Activated T-helper 2 cell treated with anti-CD3 and anti-CD28 coated beads, Interferon-gamma antibody, Interleukin-2, Interleukin-4, amounts not matched to agents 10 μg/mL and 5 μg/mL and 100 μg/mL, durations not matched to agents 14 hours and 24 hours and 36 hours (primary cell): ENCODE measurements around the gene HERC6. TPM values are rescaled to one million over a fixed set of nuclear protein-coding genes. Genes with fewer than 3 reads are reported as not detected.
A peak's percentile ranks its signal among the peaks of the same experiment; 100 is the strongest.
"Not testable (repeated sequence)": the region's sequence is repeated elsewhere in the genome, so short reads cannot be mapped to it uniquely, and the experiment has no call there.

ENCODE experiments used
- DNase-seq: peaks from one replicate; pipeline ENCODE4 v3.0.0; 2021; ENCODE audit warnings: low spot score
- H3K27ac Mint-ChIP-seq: one replicate; pipeline ENCODE4 v1.8.0; 2021; ENCODE audit warnings: mixed read lengths
- H3K27me3 Mint-ChIP-seq: one replicate; pipeline ENCODE4 v1.8.0; 2021; ENCODE audit warnings: low read depth, mixed read lengths
- H3K36me3 Mint-ChIP-seq: one replicate; pipeline ENCODE4 v1.8.0; 2021; ENCODE audit warnings: low read depth, mixed read lengths
- H3K4me1 Mint-ChIP-seq: one replicate; pipeline ENCODE4 v1.8.0; 2021; ENCODE audit warnings: low read depth, mixed read lengths
- H3K4me3 Mint-ChIP-seq: one replicate; pipeline ENCODE4 v1.8.0; 2021; ENCODE audit warnings: low read depth, mild to moderate bottlenecking, moderate library complexity, mixed read lengths
- H3K9me3 Mint-ChIP-seq: one replicate; pipeline ENCODE4 v1.8.0; 2021; ENCODE audit warnings: mixed read lengths
- intact Hi-C: fragments of 100-400 bp; cut with micrococcal nuclease; formaldehyde crosslinking; loops from one replicate; pipeline ENCODE4 v1.15.1; 2023
- total RNA-seq: library from RNA; stranded (reverse); gene quantifications from 2 replicates; pipeline ENCODE4 v1.2.3, GENCODE V29; 2022

HERC6 gene
- total RNA-seq, result 3.3 and 3.7 TPM in 2 replicates

DNA sequence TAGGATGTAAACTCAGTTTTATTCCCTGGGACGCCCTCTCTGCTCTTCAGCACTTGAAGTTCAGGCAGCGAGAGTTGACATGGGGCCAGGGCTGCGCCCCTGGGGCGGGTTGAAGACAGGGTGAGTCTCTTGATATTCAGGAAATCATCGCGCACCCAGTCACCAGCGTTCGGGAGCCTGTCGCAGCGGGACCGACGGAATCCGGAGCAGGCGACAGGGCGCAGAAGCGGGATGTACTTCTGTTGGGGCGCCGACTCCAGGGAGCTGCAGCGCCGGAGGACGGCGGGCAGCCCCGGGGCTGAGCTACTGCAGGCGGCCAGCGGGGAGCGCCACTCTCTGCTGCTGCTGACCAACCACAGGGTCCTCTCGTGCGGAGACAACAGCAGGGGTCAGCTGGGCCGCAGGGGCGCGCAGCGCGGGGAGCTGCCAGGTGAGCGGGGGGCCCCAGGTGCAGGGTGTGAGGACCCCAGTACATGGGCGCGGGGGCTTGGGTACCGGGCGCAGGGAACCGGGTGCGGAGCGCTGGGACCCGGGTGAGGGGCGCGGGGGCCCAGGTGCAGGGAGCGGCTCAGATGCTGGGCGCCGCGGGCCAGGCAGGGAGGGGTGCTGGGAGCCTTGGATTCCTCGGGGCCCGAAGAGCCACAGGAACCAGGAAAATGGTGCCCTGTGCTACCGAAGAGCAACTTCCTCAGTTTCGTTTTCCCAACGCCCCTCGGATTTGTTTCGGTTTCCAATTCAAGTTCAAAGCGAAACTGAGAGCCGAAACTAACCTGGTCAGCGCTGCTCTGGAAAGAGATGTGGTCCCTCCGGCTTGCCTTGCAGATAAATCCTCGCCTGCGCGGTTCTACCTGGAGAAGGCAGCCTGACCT lies at the start of gene HERC6:
Gene HERC6 (plus strand): TSS at position 162 of the 869 bp plus-strand sequence. CDS start 70 bp downstream, at position 232.
- peaks cover 32% of the 10 kb centered on the region for H3K4me1 Mint-ChIP-seq
- peaks cover 10% of the 10 kb centered on the region for H3K9me3 Mint-ChIP-seq
- H3K36me3 Mint-ChIP-seq, result peaks cover 17% of the 10 kb centered on the region
- peak within 1 kb of the TSS; percentile 83 for H3K4me3 Mint-ChIP-seq
- H3K27me3 Mint-ChIP-seq, result no peaks in the 10 kb centered on the region
- intact Hi-C loops, result loop anchor here (1.0 to 10.0 kb wide), 4 partner anchors 58 to 374 kb away; partner anchors contain the start of genes PKD2, PPM1K and PYURF
- peak within 1 kb of the TSS; percentile 71 for H3K27ac Mint-ChIP-seq
- DNase-seq, result peak; percentile 83

- no peak for DNase-seq
- Mint-ChIP-seq H3K4me3 (no peak overlapping the region), H3K4me1 (peaks cover 9% of the 10 kb centered on the region), H3K9me3 (no peaks in the 10 kb centered on the region), H3K36me3 (no peaks in the 10 kb centered on the region), H3K27ac (no peak overlapping the region), H3K27me3 (peaks cover 5% of the 10 kb centered on the region)
- intact Hi-C loops, result no loop called here
Observed at GRCh38 chr4:88333741-88334405, 44.8 kb upstream of the HERC6 start.

DNA sequence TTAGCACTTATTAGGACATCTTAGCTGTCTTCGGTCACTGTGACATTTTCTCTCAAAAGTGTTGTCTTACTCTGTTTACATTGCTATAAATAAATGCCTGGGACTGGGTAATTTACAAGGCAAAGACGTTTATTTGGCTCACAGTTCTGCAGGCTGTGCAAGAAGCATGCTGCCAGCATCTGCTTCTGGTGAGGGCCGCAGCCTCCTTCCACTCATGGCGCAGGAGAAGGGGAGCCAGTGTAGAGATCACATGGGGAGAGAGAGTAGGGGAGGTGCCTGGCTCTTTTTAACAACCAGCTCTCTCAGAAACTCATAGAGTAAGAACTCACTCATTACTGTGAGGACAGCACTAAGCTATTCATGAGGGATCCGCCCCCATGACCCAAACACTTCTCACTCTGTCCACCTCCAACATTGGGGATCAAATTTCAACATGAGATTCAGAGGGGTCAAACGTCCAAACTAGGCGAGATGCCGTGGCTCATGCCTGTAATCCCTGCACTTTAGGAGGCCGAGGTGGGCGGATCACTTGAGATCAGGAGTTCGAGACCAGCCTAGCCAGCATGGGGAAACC lies 43.5 kb upstream of the HERC6 start:
- H3K4me3 Mint-ChIP-seq, result no peak overlapping the region
- no peaks in the 10 kb centered on the region for H3K36me3 Mint-ChIP-seq
- intact Hi-C loops, result no loop called here
- H3K4me1 Mint-ChIP-seq, result peaks cover 9% of the 10 kb centered on the region
- no peak overlapping the region for H3K27ac Mint-ChIP-seq
- DNase-seq, result no peak
- H3K27me3 Mint-ChIP-seq, result peaks cover 5% of the 10 kb centered on the region
- no peaks in the 10 kb centered on the region for H3K9me3 Mint-ChIP-seq

DNA sequence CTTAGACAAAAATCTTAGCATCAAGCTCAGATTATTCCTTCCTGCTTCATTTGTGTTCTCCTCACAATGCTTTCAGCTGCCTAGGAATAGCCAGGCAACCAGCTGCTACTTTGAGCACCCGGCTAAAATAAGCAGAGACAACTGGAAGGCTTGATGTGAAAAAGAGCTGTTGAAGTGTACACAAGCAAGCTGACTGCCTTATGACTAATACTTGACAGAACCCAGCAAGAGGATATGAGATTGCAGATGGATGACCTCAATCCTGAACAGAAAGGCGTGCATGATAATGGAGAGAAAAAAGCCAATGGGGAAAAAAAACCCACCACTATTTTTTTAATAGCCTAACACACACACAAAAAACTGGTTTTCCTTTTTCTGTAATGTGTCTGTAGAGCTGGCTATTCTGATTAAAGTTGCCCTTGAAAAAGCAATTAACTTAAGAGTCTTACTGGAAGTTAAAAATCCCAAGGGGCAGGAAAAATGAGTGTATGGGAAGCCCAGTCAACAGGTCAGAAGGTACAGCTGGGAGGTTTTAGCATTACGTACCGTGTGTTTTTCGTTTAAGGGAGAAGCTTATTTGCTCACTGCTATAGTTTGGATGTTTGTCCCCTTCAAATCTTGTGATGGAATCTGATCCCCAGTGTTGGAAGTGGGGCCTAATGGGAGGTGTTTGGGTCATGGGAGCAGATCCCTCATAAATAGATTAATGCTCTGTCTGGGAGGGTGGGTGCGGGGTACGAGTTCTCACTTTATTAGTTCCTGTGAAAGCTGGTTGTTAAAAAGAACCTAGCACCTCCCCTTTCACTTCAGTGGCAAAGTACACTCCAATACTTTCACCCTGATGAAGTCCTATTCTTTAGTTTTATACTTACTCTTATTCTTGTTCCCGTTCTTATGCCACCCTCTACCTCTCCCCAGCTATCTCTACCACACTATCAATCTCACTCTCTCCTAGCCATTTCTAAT lies 37.1 kb upstream of the HERC6 start:
- no peaks in the 10 kb centered on the region for H3K36me3 Mint-ChIP-seq
- no peak for DNase-seq
- no peaks in the 10 kb centered on the region for H3K4me1 Mint-ChIP-seq
- no peaks in the 10 kb centered on the region for H3K27me3 Mint-ChIP-seq
- H3K27ac Mint-ChIP-seq, result no peak overlapping the region
- no peaks in the 10 kb centered on the region for H3K9me3 Mint-ChIP-seq
- H3K4me3 Mint-ChIP-seq, result no peak overlapping the region
- intact Hi-C loops, result no loop called here

DNA sequence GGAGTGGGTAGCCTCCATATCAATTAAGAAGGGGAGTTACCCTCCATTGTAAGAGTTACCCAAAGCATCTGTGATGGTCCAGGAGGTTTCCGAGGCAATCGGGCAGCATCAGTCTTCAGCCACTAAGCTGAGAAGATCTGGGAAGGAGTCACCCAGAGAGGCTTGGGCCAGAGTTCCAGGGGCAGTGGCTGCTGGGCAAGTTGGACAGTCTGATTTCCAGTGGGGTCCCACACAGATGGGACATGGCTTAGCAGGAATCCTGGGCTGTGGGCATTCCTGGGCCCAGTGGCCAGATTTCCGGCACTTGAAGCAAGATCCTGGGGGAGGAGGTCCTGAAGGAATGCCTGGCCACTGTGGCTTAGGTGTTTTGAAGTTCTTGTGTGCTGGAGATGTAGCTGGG lies 31.8 kb upstream of the HERC6 start:
- DNase-seq, H3K27ac Mint-ChIP-seq, H3K4me1 Mint-ChIP-seq, H3K27me3 Mint-ChIP-seq, H3K9me3 Mint-ChIP-seq, H3K4me3 Mint-ChIP-seq, H3K36me3 Mint-ChIP-seq, intact Hi-C loops: not testable (repeated sequence)

DNA sequence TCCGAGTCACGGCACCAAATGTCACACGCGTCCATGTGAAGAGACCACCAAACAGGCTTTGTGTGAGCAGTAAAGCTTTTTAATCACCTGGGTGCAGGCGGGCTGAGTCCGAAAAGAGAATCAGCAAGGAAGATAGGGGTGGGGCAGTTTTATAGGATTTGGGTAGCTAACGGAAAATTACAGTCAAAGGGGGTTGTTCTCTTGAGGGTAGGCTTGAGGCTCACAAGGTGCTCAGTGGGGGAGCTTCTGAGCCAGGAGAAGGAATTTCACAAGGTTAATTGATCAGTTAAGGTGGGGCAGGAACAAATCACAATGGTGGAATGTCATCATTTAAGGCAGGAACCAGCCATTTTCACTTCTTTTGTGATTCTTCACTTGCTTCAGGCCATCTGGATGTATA lies 29.9 kb upstream of the HERC6 start:
- DNase-seq, H3K9me3 Mint-ChIP-seq, intact Hi-C loops, H3K36me3 Mint-ChIP-seq, H3K4me3 Mint-ChIP-seq, H3K4me1 Mint-ChIP-seq, H3K27me3 Mint-ChIP-seq, H3K27ac Mint-ChIP-seq: not testable (repeated sequence)

GRCh38 chr4:88350786-88351185 lies 27.9 kb upstream of the HERC6 start:
- H3K27me3 Mint-ChIP-seq, result peaks cover 2% of the 10 kb centered on the region
- H3K4me1 Mint-ChIP-seq, result no peaks in the 10 kb centered on the region
- no peaks in the 10 kb centered on the region for H3K36me3 Mint-ChIP-seq
- H3K9me3 Mint-ChIP-seq, result peaks cover 5% of the 10 kb centered on the region
- intact Hi-C loops, result no loop called here
- H3K4me3 Mint-ChIP-seq, result no peak overlapping the region
- H3K27ac Mint-ChIP-seq, result no peak overlapping the region
- no peak for DNase-seq

DNA sequence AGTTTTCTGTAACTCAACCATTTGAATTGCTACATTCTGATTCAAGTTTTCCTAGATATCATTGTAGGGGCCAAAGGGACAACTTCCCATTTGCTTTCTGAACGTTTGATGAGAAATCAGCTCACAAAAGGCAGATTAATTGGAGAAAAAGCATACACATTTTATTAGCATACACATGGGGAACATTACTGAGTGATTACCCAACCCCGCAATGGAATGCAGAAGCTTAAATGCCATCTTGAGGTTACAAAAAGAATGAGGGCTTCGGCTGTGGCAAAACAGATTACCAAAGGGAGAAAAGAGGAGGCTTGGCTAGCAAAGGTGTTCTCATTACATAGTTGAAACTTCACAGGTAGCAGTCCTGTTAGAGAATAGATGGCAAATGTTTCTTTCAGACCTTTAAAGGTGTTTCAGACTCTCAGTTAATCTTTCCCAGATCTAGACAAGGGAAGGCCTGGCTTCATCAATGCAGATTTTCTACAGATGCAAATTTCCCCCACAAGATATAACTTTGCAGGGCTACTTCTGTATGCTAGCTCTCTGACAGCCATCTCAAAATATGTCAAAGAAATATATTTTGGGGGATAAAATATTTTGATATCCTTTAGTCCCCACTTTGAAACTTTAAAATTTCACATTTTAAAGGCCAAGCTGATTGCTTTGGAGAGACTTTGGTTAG lies 26.5 kb upstream of the HERC6 start:
- H3K9me3 Mint-ChIP-seq, result peaks cover 5% of the 10 kb centered on the region
- H3K4me1 Mint-ChIP-seq, result no peaks in the 10 kb centered on the region
- no peaks in the 10 kb centered on the region for H3K36me3 Mint-ChIP-seq
- H3K27me3 Mint-ChIP-seq, result peaks cover 2% of the 10 kb centered on the region
- no peak overlapping the region for H3K27ac Mint-ChIP-seq
- H3K4me3 Mint-ChIP-seq, result no peak overlapping the region
- intact Hi-C loops, result no loop called here
- no peak for DNase-seq

DNA sequence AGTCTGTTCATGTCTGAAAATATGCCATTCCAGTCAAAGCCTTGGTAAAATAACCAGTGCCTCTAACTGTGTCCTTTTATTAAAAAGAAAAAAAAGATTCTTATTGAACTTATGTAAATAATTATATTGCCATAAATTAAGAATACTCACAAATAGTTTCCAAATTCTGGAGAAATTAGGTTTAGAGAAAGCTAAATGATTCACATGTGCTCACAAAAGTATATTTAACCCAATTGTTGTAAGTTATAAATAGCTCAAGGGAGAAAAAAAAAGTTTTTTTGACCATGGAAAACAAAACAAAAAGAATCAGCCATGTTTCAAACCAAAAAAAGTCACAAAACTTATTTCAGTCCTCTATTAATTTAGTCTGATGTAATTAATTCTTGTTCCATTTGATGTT lies 25.3 kb upstream of the HERC6 start:
- Mint-ChIP-seq H3K36me3 (no peaks in the 10 kb centered on the region), H3K27ac (no peak overlapping the region), H3K9me3 (peaks cover 5% of the 10 kb centered on the region), H3K27me3 (peaks cover 2% of the 10 kb centered on the region), H3K4me1 (no peaks in the 10 kb centered on the region), H3K4me3 (no peak overlapping the region)
- no peak for DNase-seq
- intact Hi-C loops, result no loop called here

DNA sequence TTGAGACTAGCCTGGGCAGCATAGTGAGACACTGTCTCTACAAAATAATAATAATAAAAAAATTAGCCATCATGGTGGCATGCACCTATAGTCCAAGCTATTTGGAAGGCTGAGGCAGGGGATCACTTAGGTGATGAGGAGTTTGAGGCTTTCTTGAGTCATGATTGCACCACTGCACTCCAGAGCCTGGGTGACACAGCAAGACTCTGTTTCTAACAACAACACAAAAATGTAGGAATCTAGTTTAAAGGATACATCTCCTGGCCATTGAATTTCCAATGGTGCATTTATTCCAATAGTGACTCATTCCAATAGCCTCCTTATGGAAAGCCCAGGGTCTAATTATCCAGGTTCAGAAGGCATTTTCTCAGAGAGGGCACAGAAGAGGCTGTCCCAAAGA lies 21.9 kb upstream of the HERC6 start:
- no peaks in the 10 kb centered on the region for H3K27me3 Mint-ChIP-seq
- no peak overlapping the region for H3K4me3 Mint-ChIP-seq
- H3K27ac Mint-ChIP-seq, result no peak overlapping the region
- intact Hi-C loops, result no loop called here
- peaks cover 14% of the 10 kb centered on the region for H3K9me3 Mint-ChIP-seq
- H3K36me3 Mint-ChIP-seq, result no peaks in the 10 kb centered on the region
- H3K4me1 Mint-ChIP-seq, result no peaks in the 10 kb centered on the region
- DNase-seq, result no peak

- H3K36me3 Mint-ChIP-seq, result no peaks in the 10 kb centered on the region
- intact Hi-C loops, result no loop called here
- no peak for DNase-seq
- H3K27ac Mint-ChIP-seq, result no peak overlapping the region
- no peak overlapping the region for H3K4me3 Mint-ChIP-seq
- no peaks in the 10 kb centered on the region for H3K4me1 Mint-ChIP-seq
- peaks cover 14% of the 10 kb centered on the region for H3K9me3 Mint-ChIP-seq
- no peaks in the 10 kb centered on the region for H3K27me3 Mint-ChIP-seq
Observed at GRCh38 chr4:88357262-88357661, 21.4 kb upstream of the HERC6 start.

DNA sequence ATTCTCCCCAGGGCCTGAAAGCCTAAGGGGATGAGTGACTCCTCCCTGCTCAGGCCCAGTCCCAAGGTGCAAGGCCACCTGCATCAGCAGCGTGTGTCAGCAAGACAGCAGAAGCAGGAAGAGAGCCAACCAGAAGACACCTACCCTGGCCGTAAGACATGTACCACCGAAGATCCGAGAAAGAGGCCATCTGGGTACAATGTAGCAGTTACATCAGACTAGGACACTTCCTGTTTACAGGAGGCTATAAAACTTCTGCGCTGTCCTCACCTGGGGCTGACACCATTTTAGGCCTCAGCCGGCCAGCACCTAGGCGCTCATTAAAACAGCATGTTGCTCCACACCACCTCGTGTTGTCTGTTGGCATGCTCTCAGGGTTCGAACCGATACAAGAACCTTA lies 19.1 kb upstream of the HERC6 start:
- Mint-ChIP-seq H3K27ac (no peak overlapping the region), H3K4me3 (no peak overlapping the region), H3K36me3 (no peaks in the 10 kb centered on the region), H3K27me3 (peaks cover 3% of the 10 kb centered on the region), H3K4me1 (no peaks in the 10 kb centered on the region), H3K9me3 (peaks cover 11% of the 10 kb centered on the region)
- intact Hi-C loops, result no loop called here
- no peak for DNase-seq
